ENCODE measurements around the gene NDRG3.
"Not testable (repeated sequence)": the region's sequence is repeated elsewhere in the genome, so short reads cannot be mapped to it uniquely, and the experiment has no call there.

NDRG3 gene

DNA sequence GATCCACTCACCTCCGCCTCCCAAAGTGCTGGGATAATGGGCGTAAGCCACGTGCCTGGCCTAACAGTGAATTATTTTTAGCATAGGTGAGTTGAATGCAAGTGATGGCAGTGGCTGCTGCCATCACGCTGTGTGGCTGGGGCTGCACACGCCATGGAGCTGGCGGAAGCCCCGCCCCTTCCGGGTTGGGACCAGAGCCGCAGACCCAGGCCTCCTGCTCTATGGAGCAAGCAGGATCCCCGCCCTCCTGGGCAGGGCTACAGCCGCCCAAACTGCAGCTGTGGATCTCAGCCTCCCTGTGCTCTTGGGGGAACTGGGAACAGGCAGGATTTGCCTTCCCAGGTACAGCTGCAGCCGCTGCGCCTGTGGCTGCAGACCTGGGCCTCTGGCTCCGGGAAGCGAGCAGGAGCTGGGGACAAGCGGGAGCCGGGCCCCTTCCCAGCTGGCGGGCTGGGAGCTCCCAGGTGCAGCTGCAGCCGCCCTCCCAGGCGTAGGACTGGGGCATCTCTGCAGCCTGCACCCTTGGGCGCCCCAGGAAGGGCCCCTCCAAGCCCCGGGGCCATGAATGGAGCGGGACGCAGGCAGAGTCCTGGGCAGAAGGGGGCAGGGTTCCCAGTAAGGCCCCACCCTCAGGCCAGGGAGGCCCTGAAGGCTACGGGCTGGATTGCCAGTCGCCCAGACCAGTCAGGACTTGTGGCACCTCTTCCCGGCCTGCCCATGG is 69.0 kb downstream of the NDRG3 start:
- H3K9ac ChIP-seq (ENCODE audit: low read length), result peak overlapping the region; percentile 88
- DNase-seq, result peak; percentile 98
- WGBS (ENCODE audit: extremely low coverage, insufficient coverage, low lambda C conversion rate), result no CpG with 5 or more reads among the region's 27 CpGs
- peak overlapping the region; percentile 49 for H3K4me2 ChIP-seq (ENCODE audit: low read length)
- no peaks in the 10 kb centered on the region for H3K4me1 ChIP-seq (ENCODE audit: control insufficient read depth, low read depth, low read length)
- H3K18ac ChIP-seq (ENCODE audit: low read length), result peak overlapping the region; percentile 86
- H3K79me2 ChIP-seq (ENCODE audit: control insufficient read depth, insufficient read depth, low read length), result no peaks in the 10 kb centered on the region
- peak overlapping the region; percentile 86 for H3K27ac ChIP-seq (ENCODE audit: low read depth, low read length)
- no peaks in the 10 kb centered on the region for H3K36me3 ChIP-seq (ENCODE audit: control insufficient read depth, insufficient read depth, low read length)
- H3K23ac ChIP-seq (ENCODE audit: low read length), result no peak overlapping the region
- peak overlapping the region; percentile 59 for H4K5ac ChIP-seq (ENCODE audit: low read length)
- H3K27me3 ChIP-seq (ENCODE audit: insufficient read depth, low read length, poor library complexity), result no peaks in the 10 kb centered on the region
- peak overlapping the region; percentile 92 for H3K4ac ChIP-seq (ENCODE audit: low read depth, low read length)
- peak overlapping the region; percentile 48 for H2BK5ac ChIP-seq (ENCODE audit: low read length)
- H2AK5ac ChIP-seq (ENCODE audit: low read length), result no peak overlapping the region
- H2BK120ac ChIP-seq (ENCODE audit: low read depth, low read length), result no peak overlapping the region
- peak overlapping the region; percentile 91 for H3K56ac ChIP-seq (ENCODE audit: low read length)
- peak overlapping the region; percentile 77 for H4K8ac ChIP-seq (ENCODE audit: low read depth, low read length)
- no peaks in the 10 kb centered on the region for H3K79me1 ChIP-seq (ENCODE audit: low read length)
- no peak overlapping the region for H2BK15ac ChIP-seq (replicated peaks; ENCODE audit: low read depth)
- H3K4me3 ChIP-seq (ENCODE audit: low read length), result peak overlapping the region; percentile 50

DNA sequence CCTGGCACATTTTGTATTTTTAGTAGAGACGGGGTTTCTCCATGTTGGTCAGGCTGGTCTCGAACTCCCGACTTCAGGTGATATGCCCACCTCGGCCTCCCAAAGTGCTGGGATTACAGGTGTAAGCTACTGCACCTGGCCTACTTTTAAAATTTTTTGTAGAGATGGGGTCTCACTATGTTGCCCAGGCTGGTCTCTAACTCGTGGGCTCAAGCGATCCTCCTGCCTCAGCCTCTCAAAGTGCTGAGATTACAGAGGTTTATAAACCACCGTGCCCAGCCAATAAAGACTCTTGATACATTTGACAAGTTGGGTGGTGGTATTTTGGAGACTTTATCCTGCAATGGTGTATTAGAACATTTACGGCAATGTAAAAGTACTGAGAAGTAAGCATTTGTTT is 70.3 kb downstream of the NDRG3 start:
- H3K4ac ChIP-seq (ENCODE audit: low read depth, low read length); H2AK5ac ChIP-seq (ENCODE audit: low read length); H3K23ac ChIP-seq (ENCODE audit: low read length); H3K27me3 ChIP-seq (ENCODE audit: insufficient read depth, low read length, poor library complexity); H3K9ac ChIP-seq (ENCODE audit: low read length); H2BK5ac ChIP-seq (ENCODE audit: low read length); H3K4me2 ChIP-seq (ENCODE audit: low read length); H3K27ac ChIP-seq (ENCODE audit: low read depth, low read length); H2BK120ac ChIP-seq (ENCODE audit: low read depth, low read length); H3K79me2 ChIP-seq (ENCODE audit: control insufficient read depth, insufficient read depth, low read length); DNase-seq; H3K18ac ChIP-seq (ENCODE audit: low read length); H4K5ac ChIP-seq (ENCODE audit: low read length); H3K4me3 ChIP-seq (ENCODE audit: low read length); H4K8ac ChIP-seq (ENCODE audit: low read depth, low read length); H3K36me3 ChIP-seq (ENCODE audit: control insufficient read depth, insufficient read depth, low read length); H3K56ac ChIP-seq (ENCODE audit: low read length); H3K79me1 ChIP-seq (ENCODE audit: low read length); H3K4me1 ChIP-seq (ENCODE audit: control insufficient read depth, low read depth, low read length); H2BK15ac ChIP-seq (replicated peaks; ENCODE audit: low read depth): not testable (repeated sequence)
- WGBS (ENCODE audit: extremely low coverage, insufficient coverage, low lambda C conversion rate), result no CpG with 5 or more reads among the region's 8 CpGs

DNA sequence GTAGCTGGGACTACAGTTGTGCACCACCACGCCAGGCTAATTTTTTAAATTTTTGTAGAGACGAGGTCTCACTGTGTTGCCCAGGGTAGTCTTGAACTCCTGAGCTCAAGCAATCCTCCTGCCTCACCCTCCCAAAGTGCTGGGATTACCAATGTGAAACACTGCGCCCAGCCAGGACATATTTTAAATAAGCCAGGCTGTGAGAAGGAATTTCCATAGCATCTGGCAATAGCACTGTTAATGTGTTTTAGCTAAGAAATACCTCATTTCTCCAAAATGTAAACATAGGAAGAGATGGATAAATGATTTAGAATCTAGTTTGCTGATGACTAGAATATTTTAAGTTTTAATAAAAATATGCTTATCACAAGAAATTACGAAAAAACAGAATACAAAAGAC is 72.9 kb downstream of the NDRG3 start:
- no peak overlapping the region for H3K4me3 ChIP-seq (ENCODE audit: low read length)
- H3K18ac ChIP-seq (ENCODE audit: low read length), result no peak overlapping the region
- no peak overlapping the region for H3K56ac ChIP-seq (ENCODE audit: low read length)
- no peaks in the 10 kb centered on the region for H3K79me1 ChIP-seq (ENCODE audit: low read length)
- no peak overlapping the region for H2AK5ac ChIP-seq (ENCODE audit: low read length)
- no peak overlapping the region for H4K5ac ChIP-seq (ENCODE audit: low read length)
- no peak overlapping the region for H3K9ac ChIP-seq (ENCODE audit: low read length)
- no CpG with 5 or more reads among the region's 4 CpGs for WGBS (ENCODE audit: extremely low coverage, insufficient coverage, low lambda C conversion rate)
- H2BK120ac ChIP-seq (ENCODE audit: low read depth, low read length), result no peak overlapping the region
- H2BK15ac ChIP-seq (replicated peaks; ENCODE audit: low read depth), result no peak overlapping the region
- H2BK5ac ChIP-seq (ENCODE audit: low read length), result no peak overlapping the region
- no peak overlapping the region for H3K23ac ChIP-seq (ENCODE audit: low read length)
- no peak overlapping the region for H3K4me2 ChIP-seq (ENCODE audit: low read length)
- no peaks in the 10 kb centered on the region for H3K36me3 ChIP-seq (ENCODE audit: control insufficient read depth, insufficient read depth, low read length)
- no peaks in the 10 kb centered on the region for H3K4me1 ChIP-seq (ENCODE audit: control insufficient read depth, low read depth, low read length)
- H3K27me3 ChIP-seq (ENCODE audit: insufficient read depth, low read length, poor library complexity), result no peaks in the 10 kb centered on the region
- no peak for DNase-seq
- H3K79me2 ChIP-seq (ENCODE audit: control insufficient read depth, insufficient read depth, low read length), result no peaks in the 10 kb centered on the region
- no peak overlapping the region for H4K8ac ChIP-seq (ENCODE audit: low read depth, low read length)
- H3K4ac ChIP-seq (ENCODE audit: low read depth, low read length), result no peak overlapping the region
- no peak overlapping the region for H3K27ac ChIP-seq (ENCODE audit: low read depth, low read length)

DNA sequence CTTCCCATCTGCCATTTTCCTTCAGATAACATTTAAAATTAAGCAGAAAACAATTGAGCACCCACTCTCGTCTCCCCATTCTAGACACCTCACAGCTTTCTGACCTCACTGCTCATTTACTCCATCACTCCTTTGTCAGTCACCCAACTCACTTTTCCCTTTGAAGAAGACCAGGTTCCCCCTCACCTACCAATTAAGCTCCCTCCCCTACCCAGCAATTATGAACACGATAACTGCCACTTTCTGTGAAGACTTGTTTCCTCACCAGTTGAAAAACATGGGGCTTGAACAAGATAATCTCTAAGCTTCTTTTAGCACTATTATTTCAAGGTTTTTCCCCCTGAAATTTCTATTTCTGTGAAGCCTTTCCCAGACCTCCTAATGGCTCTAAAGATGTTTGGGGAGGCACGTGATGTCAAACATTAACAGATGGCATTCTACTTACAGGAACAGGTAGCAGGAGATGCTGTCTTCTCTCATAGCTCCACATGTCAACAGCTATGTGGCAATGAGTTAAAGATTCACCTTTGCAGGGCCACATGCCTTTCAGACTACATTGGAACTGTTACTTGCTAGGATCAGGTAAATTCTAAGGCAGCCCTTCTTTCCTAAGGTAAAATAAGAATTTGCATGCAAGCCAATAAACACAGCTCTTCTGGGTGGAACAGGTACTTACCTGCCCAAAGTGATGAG is 75.1 kb downstream of the NDRG3 start:
- H3K4me1 ChIP-seq (ENCODE audit: control insufficient read depth, low read depth, low read length), result no peaks in the 10 kb centered on the region
- no peak overlapping the region for H3K23ac ChIP-seq (ENCODE audit: low read length)
- no peak overlapping the region for H3K4me3 ChIP-seq (ENCODE audit: low read length)
- H2BK15ac ChIP-seq (replicated peaks; ENCODE audit: low read depth), result no peak overlapping the region
- DNase-seq, result no peak
- no peak overlapping the region for H4K8ac ChIP-seq (ENCODE audit: low read depth, low read length)
- no peaks in the 10 kb centered on the region for H3K79me2 ChIP-seq (ENCODE audit: control insufficient read depth, insufficient read depth, low read length)
- no peaks in the 10 kb centered on the region for H3K36me3 ChIP-seq (ENCODE audit: control insufficient read depth, insufficient read depth, low read length)
- no peaks in the 10 kb centered on the region for H3K79me1 ChIP-seq (ENCODE audit: low read length)
- no peak overlapping the region for H3K4me2 ChIP-seq (ENCODE audit: low read length)
- H3K18ac ChIP-seq (ENCODE audit: low read length), result no peak overlapping the region
- no peak overlapping the region for H3K9ac ChIP-seq (ENCODE audit: low read length)
- H3K27ac ChIP-seq (ENCODE audit: low read depth, low read length), result no peak overlapping the region
- no peak overlapping the region for H2AK5ac ChIP-seq (ENCODE audit: low read length)
- no CpG with 5 or more reads among the region's 3 CpGs for WGBS (ENCODE audit: extremely low coverage, insufficient coverage, low lambda C conversion rate)
- H3K56ac ChIP-seq (ENCODE audit: low read length), result no peak overlapping the region
- H3K27me3 ChIP-seq (ENCODE audit: insufficient read depth, low read length, poor library complexity), result no peaks in the 10 kb centered on the region
- no peak overlapping the region for H2BK5ac ChIP-seq (ENCODE audit: low read length)
- no peak overlapping the region for H3K4ac ChIP-seq (ENCODE audit: low read depth, low read length)
- H2BK120ac ChIP-seq (ENCODE audit: low read depth, low read length), result no peak overlapping the region
- H4K5ac ChIP-seq (ENCODE audit: low read length), result no peak overlapping the region

DNA sequence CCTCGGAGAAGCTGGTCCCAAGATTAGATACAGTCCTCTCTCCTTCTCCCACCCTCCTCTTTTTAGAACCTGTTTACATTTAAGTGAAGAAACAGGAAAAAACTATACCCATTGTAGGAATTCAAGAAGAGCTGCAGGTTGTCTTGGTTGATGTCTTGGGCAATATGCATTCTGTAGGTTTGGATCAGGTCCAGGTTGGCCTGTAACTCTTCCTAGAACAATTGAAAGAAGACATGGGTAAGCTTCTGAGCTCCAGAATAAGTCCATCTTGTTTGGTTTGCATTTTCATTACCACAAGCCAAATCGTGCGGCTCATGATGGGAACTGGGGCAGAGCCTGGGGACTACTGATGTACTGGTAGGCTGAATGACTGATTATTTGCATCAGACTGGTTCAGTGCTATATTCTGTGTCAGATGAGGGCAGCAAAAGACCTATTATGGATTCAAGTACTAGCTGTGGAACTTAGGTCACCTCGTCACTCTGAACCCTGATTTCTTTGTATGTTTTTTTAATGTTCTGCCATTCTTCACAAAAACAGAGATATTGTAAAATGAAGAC is 79.6 kb downstream of the NDRG3 start:
- Histone ChIP-seq H3K4me2 (ENCODE audit: low read length) (no peak overlapping the region), H3K9ac (ENCODE audit: low read length) (no peak overlapping the region), H3K4me1 (ENCODE audit: control insufficient read depth, low read depth, low read length) (no peaks in the 10 kb centered on the region), H3K79me1 (ENCODE audit: low read length) (no peaks in the 10 kb centered on the region), H4K5ac (ENCODE audit: low read length) (no peak overlapping the region), H3K56ac (ENCODE audit: low read length) (no peak overlapping the region), H3K18ac (ENCODE audit: low read length) (no peak overlapping the region), H2BK15ac (replicated peaks; ENCODE audit: low read depth) (no peak overlapping the region), H2BK5ac (ENCODE audit: low read length) (no peak overlapping the region), H3K4ac (ENCODE audit: low read depth, low read length) (no peak overlapping the region), H3K79me2 (ENCODE audit: control insufficient read depth, insufficient read depth, low read length) (no peaks in the 10 kb centered on the region), H3K36me3 (ENCODE audit: control insufficient read depth, insufficient read depth, low read length) (no peaks in the 10 kb centered on the region), H3K23ac (ENCODE audit: low read length) (no peak overlapping the region), H4K8ac (ENCODE audit: low read depth, low read length) (no peak overlapping the region), H3K27me3 (ENCODE audit: insufficient read depth, low read length, poor library complexity) (no peaks in the 10 kb centered on the region), H3K27ac (ENCODE audit: low read depth, low read length) (no peak overlapping the region), H2AK5ac (ENCODE audit: low read length) (no peak overlapping the region), H2BK120ac (ENCODE audit: low read depth, low read length) (no peak overlapping the region), H3K4me3 (ENCODE audit: low read length) (no peak overlapping the region)
- DNase-seq, result peak; percentile 14
- WGBS (ENCODE audit: extremely low coverage, insufficient coverage, low lambda C conversion rate), result no CpG with 5 or more reads among the region's 4 CpGs

All from mesendoderm (in vitro differentiated cells).